NCI-H1930 (cell line): ENCODE measurements around the gene CMA1.
"Not testable (repeated sequence)": the region's sequence is repeated elsewhere in the genome, so short reads cannot be mapped to it uniquely, and the experiment has no call there.

Source experiments
- DNase-seq, 2 experiments: peaks; one replicate each; lab custom pipeline; 2025; lab: John Stamatoyannopoulos, UW

CMA1 gene

GRCh38 chr14:24508155-24508840 is at the start of gene CMA1:
Gene CMA1, minus strand, starts transcription at chr14:24508265. Its CDS starts 30 bp downstream, at chr14:24508235.
- no peak for DNase-seq

- no peak for DNase-seq
Measured at GRCh38 chr14:24556756-24557155, 48.7 kb upstream of the CMA1 start.

GRCh38 chr14:24549064-24549463 is 41.0 kb upstream of the CMA1 start:
- DNase-seq = not testable (repeated sequence)

DNA sequence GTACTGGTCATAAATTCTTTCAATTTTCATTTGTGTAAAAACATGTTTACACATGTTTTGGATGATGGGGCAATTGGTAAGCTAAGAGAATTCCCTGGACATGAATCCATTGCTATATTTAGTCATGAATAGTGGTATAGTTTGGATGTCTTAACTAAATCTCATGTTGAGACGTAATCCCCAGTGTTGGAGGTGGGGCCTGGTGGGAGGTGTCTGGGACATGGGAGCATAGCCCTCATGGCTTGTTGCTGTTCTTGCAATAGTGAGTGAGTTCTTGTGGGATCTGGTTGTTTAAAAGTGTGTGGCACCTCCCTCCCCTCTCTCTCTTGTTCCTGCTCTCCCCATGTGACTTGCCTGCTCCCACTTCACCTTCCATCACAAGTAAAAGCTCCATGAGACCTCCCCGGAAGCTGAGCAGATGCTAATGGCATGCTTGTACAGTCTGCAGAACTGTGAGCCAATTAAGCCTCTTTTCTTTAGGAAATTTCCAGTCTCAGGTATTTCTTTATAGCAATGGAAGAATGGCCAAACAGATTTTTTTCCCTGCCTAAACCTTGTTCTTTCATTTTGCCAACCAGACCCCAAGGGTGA is 34.4 kb upstream of the CMA1 start:
- DNase-seq = no peak

DNA sequence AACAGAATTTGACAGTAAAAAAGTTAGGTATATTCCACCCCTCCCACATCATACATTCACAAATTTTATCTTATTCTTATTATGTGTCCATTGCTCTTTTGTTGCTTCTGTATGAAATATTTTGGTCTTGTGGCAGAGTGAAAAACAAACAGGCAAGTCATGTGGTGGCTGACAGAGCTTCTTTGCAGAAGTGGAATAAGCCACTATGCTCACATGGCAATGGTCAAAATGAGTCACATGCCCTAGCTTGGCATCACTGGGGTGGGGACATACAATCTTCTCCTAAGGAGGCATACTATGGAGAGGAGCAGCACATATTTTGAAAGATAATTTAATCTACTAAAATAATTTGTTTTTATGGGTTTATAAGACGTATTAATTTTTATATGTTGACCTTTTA is 27.7 kb upstream of the CMA1 start:
- no peak for DNase-seq

- DNase-seq = no peak
Measured at GRCh38 chr14:24534286-24534685, 26.2 kb upstream of the CMA1 start.

DNA sequence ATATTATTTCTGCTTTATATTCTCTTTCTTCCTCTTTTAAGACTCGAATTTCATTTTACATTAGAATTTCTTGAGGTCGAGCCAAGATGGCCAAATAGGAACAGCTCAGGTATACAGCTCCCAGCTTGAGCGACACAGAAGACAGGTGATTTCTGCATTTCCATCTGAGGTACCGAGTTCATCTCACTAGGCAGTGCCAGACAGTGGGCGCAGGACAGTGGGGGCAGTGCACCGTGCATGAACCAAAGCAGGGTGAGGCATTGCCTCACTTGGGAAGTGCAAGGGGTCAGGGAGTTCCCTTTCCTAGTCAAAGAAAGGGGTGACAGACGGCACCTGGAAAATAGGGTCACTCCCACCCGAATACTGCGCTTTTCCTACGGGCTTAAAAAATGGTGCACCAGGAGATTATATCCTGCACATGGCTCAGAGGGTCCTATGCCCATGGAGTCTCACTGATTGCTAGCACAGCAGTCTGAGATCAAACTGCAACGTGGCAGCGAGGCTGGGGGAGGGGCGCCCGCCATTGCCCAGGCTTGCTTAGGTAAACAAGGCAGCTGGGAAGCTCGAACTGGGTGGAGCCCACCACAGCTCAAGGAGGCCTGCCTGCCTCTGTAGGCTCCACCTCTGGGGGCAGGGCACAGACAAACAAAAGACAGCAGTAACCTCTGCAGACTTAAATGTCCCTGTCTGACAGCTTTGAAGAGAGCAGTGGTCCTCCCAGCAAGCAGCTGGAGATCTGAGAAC is 18.0 kb upstream of the CMA1 start:
- not testable (repeated sequence) for DNase-seq

DNA sequence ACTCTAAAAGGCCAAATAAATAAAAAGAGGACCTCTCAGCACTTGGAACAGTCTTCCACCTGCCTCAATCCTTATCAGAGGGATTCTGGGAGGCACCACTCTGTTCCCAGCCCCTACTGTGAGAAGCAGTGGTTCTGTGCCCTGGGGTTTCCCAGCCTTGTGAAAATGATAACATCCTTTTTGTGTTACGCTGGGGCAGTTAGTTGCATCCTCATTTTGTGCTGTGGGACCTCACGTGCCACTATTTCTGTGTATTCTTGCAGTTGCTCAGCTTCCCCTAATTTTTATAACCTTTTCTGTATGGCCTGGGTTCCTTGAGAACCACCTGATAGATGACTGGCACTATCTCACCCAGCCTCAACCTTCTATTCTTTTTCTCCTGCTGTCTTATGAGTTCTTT is 10.8 kb upstream of the CMA1 start:
- no peak for DNase-seq

- no peak for DNase-seq
Measured at GRCh38 chr14:24514209-24514608, 6.1 kb upstream of the CMA1 start.

DNA sequence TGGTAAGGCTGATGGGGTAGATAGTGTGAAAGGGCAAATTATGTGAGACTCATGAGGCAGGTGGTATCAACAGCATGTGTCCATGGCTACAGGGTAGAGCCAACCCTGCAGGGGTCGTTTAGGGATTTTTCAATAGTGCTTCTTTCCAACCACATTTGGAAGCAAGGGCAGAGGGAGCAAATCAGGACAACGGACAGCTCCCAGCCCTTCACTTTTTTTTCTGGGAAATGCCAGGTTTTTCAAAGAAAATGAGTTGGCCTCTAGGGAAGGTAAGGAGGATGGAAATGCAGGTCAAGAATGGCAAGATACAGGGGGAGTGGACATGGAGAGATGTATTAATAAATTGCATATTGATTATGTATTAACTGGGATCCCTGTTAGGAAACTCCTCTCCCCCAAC is 4.9 kb upstream of the CMA1 start:
- DNase-seq = no peak

GRCh38 chr14:24506443-24506842 is 1.6 kb downstream of the CMA1 start:
- no peak for DNase-seq

GRCh38 chr14:24504425-24504950 is 3.6 kb downstream of the CMA1 start:
- no peak for DNase-seq

GRCh38 chr14:24491586-24492408 is 16.3 kb downstream of the CMA1 start:
- not testable (repeated sequence) for DNase-seq

- no peak for DNase-seq
Measured at GRCh38 chr14:24483604-24484252, 24.3 kb downstream of the CMA1 start.

DNA sequence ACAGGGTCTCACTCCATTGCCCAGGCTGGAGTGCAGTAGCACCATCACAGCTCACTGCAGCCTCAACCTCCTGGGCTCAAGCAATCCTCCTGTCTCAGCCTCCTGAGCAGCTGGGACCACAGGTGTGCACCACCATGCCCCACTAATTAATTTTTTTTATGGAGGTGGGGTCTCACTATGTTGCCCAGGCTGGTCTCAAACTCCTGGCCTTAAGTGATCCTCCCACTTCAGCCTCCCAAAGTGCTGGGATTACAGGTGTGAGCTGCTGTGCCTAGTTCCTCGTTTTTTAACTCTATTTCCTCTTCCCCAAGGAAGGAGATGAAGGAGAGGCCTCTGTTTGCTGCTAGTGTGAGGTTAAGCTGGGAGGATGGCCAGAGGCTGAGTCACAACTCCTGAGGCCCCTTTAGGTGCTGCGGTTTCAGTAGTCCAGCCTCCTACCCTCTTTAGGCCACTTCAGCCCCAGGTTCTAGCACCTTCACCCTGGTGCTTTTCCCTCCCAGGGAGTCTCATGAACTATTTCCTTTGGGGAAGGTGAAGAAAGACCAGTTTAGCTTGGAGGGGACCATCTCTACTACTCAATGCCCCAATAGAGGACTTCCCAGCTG is 25.3 kb downstream of the CMA1 start:
- DNase-seq = not testable (repeated sequence)

- DNase-seq = peak in 1 of 2 experiments; percentile 19
Measured at GRCh38 chr14:24481622-24482324, 26.3 kb downstream of the CMA1 start.

DNA sequence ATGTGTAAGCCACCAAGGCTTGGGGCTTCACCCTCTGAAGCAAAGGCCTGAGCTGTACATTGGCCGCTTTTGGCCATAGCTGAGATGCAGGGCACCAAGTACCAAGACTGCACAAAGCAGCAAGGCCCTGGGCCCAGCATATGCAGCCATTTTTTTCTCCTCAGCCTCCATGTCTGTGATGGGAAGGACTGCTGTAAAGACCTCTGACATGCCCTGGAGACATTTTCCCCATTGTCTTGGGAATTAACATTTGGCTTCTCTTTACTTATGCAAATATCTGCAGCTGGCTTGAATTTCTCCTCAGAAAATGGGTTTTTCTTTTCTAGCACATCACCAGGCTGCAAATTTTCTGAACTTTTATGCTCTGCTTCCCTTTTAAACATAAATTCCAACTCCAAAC is 28.1 kb downstream of the CMA1 start:
- DNase-seq = not testable (repeated sequence)

DNA sequence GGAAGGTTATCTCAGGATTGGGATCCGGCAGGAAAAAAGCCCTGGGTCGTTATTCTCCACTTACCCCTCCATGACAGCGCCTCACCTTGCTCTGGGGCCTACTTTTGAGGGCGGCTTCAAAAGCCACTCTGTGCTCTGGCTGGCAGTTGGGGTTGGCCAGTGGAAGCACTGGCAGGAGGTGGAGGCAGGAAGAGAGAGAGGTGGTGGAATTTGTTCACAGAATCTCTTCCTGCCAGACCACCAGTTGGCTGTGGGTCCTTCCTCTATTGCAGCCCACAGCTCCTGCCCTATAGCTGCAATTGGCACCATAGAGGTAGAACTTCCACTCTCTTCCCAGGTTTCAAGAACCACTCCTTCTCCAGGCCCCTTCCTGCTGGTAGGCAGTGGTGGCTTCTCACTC is 32.8 kb downstream of the CMA1 start:
- no peak for DNase-seq

DNA sequence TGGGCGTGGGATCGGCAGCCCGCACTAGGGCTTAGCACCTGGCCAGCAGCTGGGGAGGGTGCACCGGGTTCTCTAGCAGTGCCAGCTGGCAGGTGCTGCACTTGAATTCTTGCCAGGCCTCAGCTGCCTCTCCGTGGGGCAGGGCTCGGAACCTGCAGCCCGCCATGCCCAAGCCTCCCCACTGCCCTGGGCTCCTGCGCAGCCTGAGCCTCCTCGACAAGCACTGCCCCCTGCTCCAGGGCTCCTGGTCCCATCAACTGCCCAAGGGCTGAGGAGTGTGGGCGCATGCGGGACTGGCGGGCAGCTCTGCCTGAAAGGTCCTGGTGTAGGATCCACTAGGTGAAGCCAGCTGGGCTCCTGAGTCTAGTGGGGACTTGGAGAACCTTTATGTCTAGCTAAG is 34.9 kb downstream of the CMA1 start:
- DNase-seq = no peak

DNA sequence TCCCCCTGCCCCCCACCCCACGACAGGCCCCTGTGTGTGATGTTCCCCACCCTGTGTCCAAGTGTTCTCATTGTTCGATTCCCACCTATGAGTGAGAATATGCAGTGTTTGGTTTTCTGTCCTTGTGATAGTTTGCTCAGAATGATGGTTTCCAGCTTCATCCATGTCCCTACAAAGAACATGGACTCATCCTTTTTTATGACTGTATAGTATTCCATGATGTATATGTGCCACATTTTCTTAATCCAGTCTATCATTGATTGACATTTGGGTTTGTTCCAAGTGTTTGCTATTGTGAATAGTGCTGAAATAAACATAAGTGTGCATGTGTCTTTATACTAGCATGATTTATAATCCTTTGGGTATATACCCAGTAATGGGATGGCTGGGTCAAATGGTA is 37.6 kb downstream of the CMA1 start:
- not testable (repeated sequence) for DNase-seq
